ENCODE data around the gene CNPY4.

Gene CNPY4

DNA sequence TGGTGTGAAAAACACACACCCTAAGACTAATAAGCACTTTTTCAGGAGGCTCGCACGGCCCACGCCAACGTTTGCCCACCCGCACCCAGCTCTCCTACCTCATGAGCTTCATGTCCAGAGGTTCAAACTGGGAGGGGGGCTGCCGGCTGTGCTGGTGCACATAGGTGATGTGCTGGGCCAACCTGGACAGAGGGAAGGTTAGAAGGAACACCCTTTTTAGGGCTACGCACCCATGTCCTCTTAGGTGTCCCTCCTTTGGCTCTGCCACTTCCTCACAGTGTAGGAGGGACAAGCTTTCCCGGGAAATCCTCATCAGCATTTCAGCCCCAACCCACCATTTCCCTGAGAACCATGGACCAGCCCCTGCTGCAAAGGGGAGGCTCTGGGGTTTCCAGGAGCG lies 24.1 kb upstream of the CNPY4 start:
- Histone ChIP-seq H3K9ac (ENCODE audit: low read length) (no peak overlapping the region), H4K20me1 (ENCODE audit: insufficient read depth, low read length) (peaks cover 7% of the 10 kb centered on the region; the same call in 1 of the 2 replicates), H3K4me1 (ENCODE audit: low read length) (peaks cover 10% of the 10 kb centered on the region), H3K9me3 (replicated peaks; ENCODE audit: insufficient read depth, low read length) (no peaks in the 10 kb centered on the region), H3K27ac (ENCODE audit: low read length) (no peak overlapping the region), H2AFZ (ENCODE audit: low read length) (no peak overlapping the region), H3K79me2 (ENCODE audit: low read length) (peaks cover 74% of the 10 kb centered on the region), H3K27me3 (replicated peaks; ENCODE audit: insufficient read depth, low read length) (no peaks in the 10 kb centered on the region), H3K9me2 (replicated peaks; ENCODE audit: insufficient read depth, low read length) (no peaks in the 10 kb centered on the region), H3K4me2 (ENCODE audit: low read depth, low read length) (no peak overlapping the region), H3K36me3 (replicated peaks; ENCODE audit: insufficient read depth, low read length) (peaks cover 58% of the 10 kb centered on the region), H3F3A (ENCODE audit: insufficient read depth, low read length) (peaks cover 54% of the 10 kb centered on the region), H3K4me3 (ENCODE audit: low read length) (no peak overlapping the region)
- no peak for TF ChIP-seq EZH2 (optimal IDR thresholded peaks at IDR 0.05; ENCODE audit: low read depth, low read length)
- TF ChIP-seq EZH2phosphoT487 (IDR thresholded peaks at IDR 0.05; ENCODE audit: low read length) = no peak
- TF ChIP-seq, protein P1, sequence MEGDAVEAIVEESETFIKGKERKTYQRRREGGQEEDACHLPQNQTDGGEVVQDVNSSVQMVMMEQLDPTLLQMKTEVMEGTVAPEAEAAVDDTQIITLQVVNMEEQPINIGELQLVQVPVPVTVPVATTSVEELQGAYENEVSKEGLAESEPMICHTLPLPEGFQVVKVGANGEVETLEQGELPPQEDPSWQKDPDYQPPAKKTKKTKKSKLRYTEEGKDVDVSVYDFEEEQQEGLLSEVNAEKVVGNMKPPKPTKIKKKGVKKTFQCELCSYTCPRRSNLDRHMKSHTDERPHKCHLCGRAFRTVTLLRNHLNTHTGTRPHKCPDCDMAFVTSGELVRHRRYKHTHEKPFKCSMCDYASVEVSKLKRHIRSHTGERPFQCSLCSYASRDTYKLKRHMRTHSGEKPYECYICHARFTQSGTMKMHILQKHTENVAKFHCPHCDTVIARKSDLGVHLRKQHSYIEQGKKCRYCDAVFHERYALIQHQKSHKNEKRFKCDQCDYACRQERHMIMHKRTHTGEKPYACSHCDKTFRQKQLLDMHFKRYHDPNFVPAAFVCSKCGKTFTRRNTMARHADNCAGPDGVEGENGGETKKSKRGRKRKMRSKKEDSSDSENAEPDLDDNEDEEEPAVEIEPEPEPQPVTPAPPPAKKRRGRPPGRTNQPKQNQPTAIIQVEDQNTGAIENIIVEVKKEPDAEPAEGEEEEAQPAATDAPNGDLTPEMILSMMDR (IDR thresholded peaks at IDR 0.05; ENCODE audit: low read length) = no peak
- no peak for DNase-seq

- Histone ChIP-seq H4K20me1 (ENCODE audit: insufficient read depth, low read length) (peaks cover 9% of the 10 kb centered on the region; the same call in 1 of the 2 replicates), H3K4me1 (ENCODE audit: low read length) (peaks cover 7% of the 10 kb centered on the region), H2AFZ (ENCODE audit: low read length) (no peak overlapping the region), H3K4me3 (ENCODE audit: low read length) (no peak overlapping the region), H3K4me2 (ENCODE audit: low read depth, low read length) (no peak overlapping the region), H3K27me3 (replicated peaks; ENCODE audit: insufficient read depth, low read length) (no peaks in the 10 kb centered on the region), H3K36me3 (replicated peaks; ENCODE audit: insufficient read depth, low read length) (peaks cover 58% of the 10 kb centered on the region), H3K27ac (ENCODE audit: low read length) (no peak overlapping the region), H3K9ac (ENCODE audit: low read length) (no peak overlapping the region), H3K79me2 (ENCODE audit: low read length) (peaks cover 74% of the 10 kb centered on the region), H3K9me3 (replicated peaks; ENCODE audit: insufficient read depth, low read length) (no peaks in the 10 kb centered on the region), H3F3A (ENCODE audit: insufficient read depth, low read length) (peaks cover 52% of the 10 kb centered on the region), H3K9me2 (replicated peaks; ENCODE audit: insufficient read depth, low read length) (no peaks in the 10 kb centered on the region)
- no peak for TF ChIP-seq EZH2 (optimal IDR thresholded peaks at IDR 0.05; ENCODE audit: low read depth, low read length)
- TF ChIP-seq EZH2phosphoT487 (IDR thresholded peaks at IDR 0.05; ENCODE audit: low read length) = no peak
- TF ChIP-seq, protein P1 (IDR thresholded peaks at IDR 0.05; ENCODE audit: low read length) = no peak
- DNase-seq = no peak
Observed at GRCh38 chr7:100095704-100096103, 23.7 kb upstream of the CNPY4 start.

GRCh38 chr7:100098913-100099312 lies 20.5 kb upstream of the CNPY4 start:
- Histone ChIP-seq H3K27me3 (replicated peaks; ENCODE audit: insufficient read depth, low read length) (no peaks in the 10 kb centered on the region), H3K9ac (ENCODE audit: low read length) (no peak overlapping the region), H4K20me1 (ENCODE audit: insufficient read depth, low read length) (peaks cover 9% of the 10 kb centered on the region; the same call in 1 of the 2 replicates), H3K9me2 (replicated peaks; ENCODE audit: insufficient read depth, low read length) (no peaks in the 10 kb centered on the region), H3K4me1 (ENCODE audit: low read length) (peaks cover 12% of the 10 kb centered on the region), H3K4me2 (ENCODE audit: low read depth, low read length) (no peak overlapping the region), H3K9me3 (replicated peaks; ENCODE audit: insufficient read depth, low read length) (no peaks in the 10 kb centered on the region), H3F3A (ENCODE audit: insufficient read depth, low read length) (peaks cover 22% of the 10 kb centered on the region), H3K27ac (ENCODE audit: low read length) (no peak overlapping the region), H3K4me3 (ENCODE audit: low read length) (no peak overlapping the region), H3K36me3 (replicated peaks; ENCODE audit: insufficient read depth, low read length) (peaks cover 42% of the 10 kb centered on the region), H2AFZ (ENCODE audit: low read length) (no peak overlapping the region), H3K79me2 (ENCODE audit: low read length) (peaks cover 73% of the 10 kb centered on the region)
- TF ChIP-seq EZH2 (optimal IDR thresholded peaks at IDR 0.05; ENCODE audit: low read depth, low read length) (no peak), EZH2phosphoT487 (IDR thresholded peaks at IDR 0.05; ENCODE audit: low read length) (no peak)
- TF ChIP-seq, protein P1 (IDR thresholded peaks at IDR 0.05; ENCODE audit: low read length) = no peak
- no peak for DNase-seq
